Stimulated activated CD4-positive, alpha-beta T cell treated with anti-CD3 and anti-CD28 coated beads, Interleukin-4, amount 100 ng/mL, for 48 hours (primary cell): Measurements from ENCODE around the gene NAA80.
A peak's percentile ranks its signal among the peaks of the same experiment; 100 is the strongest.
"Not testable (repeated sequence)": the region's sequence is repeated elsewhere in the genome, so short reads cannot be mapped to it uniquely, and the experiment has no call there.

ENCODE experiments used
- DNase-seq, 2 donors: peaks; one replicate each; pipeline ENCODE4 v3.0.0-alpha.2; 2020; ENCODE audit warnings: low read depth in 2 of 2

NAA80 gene

DNA sequence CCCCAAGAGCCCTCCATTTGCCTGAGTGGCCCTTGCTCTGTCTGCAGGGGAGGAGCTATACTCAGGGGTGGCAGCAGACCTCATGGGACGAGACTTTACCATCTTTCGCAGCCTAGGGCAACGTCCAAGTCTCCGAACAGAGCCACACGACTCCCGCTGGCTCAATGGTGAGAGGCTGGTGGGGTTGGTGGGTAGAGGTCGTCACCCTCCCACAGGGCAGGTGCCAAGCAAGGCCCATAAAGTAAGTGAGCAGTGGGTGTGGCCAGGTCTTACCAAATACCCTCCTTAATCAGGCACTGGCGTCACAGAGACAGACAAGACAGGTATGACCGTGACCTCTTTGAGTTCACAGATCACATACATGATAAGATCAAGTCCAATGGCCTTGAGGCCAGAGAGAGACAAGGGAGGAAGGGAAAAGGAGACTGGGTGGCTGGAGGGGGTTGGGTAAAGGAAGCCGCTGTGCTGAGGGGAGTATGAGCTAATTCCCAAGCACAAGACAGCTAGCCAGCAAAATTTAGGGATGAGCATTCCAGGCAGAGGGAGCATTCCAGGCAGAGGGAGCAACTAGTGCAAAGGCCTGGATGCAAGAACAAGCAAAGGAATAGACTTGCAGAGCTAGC lies 27.8 kb downstream of the NAA80 start:
- no peak for DNase-seq

DNA sequence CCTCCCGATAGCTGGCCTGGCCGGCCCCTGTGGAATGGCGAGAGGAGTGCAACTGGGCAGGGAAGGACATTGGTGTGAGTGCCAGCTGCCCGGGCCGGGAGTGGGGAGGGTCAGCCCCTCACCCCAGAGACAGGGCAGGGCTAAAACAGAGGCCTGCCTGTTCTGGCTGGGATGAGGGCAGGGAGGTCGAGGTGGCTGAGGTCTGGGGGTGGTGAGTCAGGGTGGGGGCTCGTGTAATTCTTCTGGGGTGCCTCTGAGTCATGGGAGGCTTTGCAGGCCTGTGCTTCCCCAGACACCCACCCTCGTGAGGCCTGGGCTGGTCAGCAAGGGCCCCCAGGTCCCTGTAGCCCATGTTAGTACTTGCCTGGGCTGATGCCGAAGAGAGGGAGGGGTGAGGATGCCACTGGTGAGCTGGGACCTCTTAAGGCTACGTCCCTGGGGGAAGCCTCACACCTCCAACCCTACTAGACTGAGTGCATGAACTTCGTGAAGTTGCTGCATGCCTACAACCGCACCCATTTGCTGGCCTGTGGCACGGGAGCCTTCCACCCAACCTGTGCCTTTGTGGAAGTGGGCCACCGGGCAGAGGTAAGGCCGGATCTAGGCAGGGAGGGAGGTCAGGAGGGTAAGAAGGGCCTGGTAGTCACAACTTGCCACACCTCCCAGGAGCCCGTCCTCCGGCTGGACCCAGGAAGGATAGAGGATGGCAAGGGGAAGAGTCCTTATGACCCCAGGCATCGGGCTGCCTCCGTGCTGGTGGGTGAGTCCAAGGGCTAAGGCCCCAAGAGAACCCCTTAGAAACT lies 28.6 kb downstream of the NAA80 start:
- no peak for DNase-seq

DNA sequence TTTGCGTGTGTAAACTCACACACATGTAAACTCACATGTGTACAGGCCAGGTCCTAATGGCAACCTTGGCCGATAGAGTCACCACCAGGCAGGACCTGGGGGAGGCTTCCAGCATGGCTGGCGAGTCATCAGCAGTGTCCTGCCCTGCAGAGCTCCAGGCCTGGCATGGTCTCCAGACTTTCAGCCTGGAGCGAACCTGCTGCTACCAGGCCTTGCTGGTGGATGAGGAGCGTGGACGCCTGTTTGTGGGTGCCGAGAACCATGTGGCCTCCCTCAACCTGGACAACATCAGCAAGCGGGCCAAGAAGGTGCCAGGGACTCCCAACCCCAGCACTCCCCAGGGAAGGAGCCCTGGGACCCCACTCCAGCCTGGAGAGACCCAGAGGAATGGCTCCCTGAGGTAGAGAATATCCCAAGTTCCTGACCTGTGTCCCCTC lies 29.2 kb downstream of the NAA80 start:
- DNase-seq = no peak

DNA sequence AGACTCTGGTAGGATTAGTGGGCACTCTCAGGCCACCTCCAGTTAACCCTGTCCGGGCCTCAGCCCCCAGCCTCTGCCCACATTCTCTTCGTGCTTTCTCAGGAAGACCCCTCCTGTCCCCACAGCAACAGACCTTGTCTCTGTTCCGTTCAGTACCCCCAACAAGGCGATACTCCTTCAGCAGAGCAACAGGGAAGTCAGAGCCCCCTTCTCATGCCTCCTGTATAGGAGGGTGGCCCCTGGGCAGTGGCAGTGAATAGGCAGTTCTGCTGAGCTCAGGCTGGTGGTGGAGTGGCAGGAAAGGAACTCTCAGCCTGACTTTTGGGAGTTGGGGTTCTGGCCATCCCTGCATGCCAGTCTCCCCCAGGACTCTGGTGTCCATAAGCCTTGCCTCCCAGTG lies 29.7 kb downstream of the NAA80 start:
- no peak for DNase-seq

DNA sequence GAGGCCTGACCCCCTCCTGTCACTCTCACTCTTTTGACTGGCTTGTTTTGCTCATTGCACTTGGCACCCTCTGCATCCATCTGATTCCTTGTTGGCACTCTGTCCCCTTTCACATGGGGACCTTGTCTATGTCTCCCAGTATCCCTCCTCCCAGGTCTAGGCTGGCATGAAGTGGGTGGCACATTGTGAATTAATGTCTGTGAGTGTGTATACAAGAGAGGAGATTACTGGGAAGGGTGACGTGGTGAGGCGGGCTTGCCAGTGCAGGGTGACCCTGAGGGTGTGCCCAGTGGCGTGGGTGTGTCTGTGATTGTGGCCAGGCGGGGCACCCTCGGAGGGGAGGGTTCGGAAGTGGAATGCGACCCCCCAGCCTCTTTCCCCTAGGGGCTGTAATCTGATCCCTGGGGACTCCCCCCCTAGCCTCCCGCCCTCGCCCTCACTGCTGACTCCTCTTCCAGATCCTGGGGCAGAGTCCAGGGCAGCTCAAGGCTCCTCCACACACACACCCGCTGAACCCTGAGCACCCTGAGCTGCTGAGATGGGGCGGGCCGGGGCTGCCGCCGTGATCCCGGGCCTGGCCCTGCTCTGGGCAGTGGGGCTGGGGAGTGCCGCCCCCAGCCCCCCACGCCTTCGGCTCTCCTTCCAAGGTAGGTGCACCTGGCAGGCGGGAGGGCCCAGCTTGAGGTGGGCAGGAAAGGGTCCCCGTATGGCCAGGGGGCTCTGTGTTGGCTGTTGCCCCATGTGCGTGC lies 30.3 kb downstream of the NAA80 start, which contains the start of gene SEMA3B:
TSS of gene SEMA3B (plus strand) at position 445 of the 749 bp plus-strand sequence. CDS start at position 539, 94 bp downstream.
- no peak for DNase-seq

DNA sequence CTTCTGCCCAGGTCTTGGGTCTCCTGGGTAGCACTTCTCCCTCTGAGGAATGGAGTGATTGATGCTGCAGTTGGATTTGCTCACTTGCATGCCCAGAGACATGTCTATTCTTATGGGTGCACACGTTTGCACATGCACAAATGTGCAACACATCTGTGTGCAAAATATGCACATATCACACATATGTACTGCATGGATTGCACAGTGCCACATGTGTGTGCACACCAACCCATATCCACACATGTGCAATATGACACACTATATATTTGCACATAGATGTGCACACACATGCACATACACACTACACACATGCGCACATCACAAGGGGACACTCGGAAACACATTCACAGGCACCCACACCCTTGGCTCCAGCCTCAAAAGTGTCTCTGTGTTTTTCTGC lies 30.9 kb downstream of the NAA80 start:
- no peak for DNase-seq

DNA sequence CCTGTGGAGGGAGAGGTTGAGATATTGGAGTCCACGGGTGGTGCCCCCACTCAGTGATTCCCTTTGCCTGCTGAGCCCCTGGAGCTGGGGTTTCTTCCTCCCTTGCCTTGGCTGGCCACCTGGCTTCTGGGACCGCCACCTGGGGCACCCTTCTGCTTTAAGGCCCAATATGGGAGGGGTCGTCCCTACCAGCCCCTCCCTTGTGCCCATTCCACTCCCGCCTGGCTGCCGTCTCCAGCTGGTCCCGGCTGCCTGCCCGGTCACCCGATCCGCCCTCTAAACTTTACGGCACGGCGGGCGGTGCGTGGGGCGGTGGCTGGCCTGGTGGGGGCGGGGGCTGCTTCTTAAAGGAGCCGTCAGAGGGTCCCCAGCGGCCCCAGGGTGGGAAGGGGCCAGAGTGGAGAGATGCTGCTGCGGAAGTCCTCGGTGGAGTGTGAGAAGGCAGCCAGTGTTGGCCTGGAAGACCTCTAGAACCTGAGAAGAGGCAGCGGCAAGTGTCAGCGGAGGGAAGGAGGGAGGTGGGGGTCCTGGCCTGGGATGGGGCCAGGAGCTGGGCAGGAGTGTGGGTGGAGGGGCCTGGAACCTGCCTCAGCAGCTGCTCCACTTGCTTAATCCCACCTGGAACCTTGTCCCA lies 31.8 kb downstream of the NAA80 start:
- DNase-seq = no peak

DNA sequence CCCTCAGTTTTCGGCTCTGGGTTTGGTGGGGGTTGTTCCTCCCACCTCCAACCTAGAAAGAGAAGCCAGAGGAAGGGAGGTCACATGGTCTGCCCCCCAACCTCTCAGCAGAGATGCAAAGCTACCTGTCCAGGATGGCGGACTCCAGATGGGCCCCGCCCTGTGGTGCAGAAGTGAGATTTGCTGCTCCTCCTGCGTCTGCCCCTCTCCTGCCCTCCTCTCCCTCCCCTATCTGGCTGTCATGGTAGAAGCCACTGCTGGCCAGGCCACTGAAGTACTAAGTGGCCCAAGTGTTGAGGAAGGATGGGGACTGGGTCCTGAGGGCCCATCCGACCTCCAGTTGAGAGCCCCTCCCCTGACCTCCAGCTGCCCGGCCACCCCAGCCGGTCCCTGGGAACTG lies 32.4 kb downstream of the NAA80 start:
- DNase-seq = no peak

DNA sequence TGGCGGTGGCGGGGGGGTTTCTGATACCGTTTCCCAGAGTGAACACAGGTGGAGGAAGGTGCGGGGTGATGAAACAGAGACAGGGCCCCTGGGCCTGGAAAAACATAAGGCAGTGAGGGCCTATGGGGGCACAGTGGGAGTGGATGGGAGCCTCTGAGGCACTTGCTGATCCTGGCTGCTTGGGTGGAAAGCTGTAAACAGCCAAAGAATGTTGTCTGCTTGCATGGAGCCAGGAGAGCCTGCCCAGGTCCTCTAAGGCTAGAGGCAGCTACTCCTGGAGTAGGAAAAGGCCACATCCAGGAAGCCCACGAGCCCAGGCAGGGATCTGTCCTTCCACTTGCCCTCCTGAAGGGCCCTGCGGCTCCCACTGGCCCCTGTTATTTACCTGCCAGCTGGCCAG lies 33.2 kb downstream of the NAA80 start:
- DNase-seq = no peak

DNA sequence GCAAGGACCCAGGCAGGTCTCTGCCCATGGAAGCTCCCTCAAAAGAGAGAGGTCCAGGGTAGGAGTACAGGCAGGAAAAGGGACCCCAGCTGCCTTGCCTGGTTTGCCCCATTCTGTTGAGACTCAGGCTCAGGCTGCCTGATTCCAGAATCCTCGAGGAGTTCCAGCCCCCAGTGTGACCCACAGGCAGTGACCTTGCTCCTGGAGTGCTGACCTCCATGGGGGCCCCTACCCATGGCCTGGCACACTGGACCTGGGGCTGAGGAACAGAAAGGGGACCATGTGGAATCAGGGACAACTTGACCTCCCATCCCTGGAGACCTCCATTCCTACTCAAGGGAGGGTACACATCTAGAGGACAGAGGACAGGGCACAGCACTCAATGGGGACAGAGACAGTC lies 33.6 kb downstream of the NAA80 start:
- no peak for DNase-seq

DNA sequence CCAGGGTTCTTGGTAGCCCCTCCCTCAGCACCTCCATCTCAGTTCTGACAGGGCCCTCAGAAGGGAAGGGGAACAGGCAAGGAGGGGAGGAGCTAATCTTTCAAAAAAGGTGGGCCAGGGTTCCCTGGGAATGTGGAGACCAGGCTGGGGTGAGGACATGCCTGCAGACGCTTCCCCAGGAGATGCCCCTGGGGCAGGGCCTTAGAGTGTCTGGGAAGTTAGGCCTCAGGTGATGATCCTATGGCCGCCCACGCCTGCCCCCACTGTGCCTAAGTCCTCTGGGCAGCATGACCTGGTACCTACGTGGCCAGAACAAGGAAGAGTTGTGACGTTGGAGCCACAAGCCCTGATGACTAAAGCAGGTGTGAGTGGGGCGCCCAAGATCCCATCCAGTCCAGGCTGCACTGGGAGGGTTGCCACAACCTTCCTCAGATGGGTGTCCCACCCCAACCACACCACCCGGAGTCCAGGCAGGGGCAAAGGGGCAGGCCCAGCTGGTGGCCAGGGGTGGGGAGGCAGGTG lies 34.2 kb downstream of the NAA80 start:
- no peak for DNase-seq

DNA sequence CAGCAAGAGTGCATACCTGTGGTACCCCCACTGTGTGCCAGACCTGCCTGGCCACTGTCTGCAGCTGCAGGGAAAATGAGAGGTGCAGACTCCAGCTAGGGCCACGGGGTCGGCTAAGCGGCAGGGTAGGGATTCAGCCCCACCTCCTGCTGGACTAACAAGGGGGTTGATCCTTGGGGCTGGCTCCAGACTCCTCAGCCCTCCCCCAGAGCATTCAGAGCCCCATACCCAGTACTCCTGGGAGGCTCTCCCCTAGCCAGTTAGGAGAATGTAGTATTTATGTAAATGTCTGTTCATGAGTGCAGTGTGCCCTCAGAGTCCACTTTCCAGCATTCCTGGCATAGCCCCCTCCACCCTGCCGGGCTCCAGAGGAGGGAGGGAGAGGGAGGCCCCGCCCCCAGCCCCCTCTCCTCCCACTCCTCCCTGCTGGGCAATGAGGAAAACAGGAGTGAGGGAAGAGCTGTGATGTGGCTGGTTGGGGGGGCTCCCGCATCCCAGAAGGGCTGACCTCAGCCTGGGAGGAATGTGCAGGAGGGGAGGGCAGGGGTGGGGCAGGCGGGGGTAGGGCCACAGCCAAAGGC lies 34.7 kb downstream of the NAA80 start:
- no peak for DNase-seq

DNA sequence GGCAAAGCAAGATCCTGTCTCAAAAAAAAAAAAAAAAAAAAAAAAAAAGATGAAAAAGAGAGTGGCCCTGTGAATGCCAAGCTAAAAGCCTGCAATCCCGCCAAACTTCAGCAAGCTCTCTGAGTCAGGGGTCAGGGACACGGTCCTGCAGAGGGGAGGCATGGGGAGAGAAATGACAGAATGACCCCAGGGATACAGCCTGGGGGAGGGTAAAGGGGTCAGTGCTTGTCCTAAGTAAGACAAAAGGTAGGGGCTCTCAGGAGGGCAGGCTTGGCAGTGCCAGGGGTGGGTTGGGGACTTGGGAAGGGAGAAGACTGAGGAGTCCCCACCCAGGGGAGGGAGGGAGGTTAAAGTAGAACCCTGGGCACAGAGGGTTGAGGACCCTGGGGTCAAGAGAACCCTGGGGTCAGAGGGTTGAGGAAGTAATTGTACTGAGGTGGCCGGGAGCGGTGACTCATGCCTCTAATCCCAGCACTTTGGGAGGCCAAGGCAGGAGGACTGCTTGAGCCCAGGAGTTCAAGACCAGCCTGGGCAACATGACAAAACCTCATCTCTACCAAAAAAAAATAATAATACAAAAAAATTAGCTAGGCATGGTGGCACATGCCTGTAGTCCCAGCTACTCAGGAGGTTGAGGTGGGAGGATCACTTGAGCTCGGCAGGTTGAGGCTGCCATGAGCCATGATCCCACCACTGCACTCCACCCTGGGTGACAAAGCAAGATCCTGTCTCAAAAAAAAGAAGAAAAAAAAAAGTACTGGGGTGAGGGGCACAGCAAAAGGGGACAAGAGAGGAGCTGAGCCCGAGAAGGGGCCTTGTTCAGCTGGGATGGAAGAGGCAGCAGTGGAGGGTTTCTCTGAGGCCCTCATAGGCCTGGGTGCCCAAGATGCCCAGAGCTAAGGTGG lies 35.5 kb downstream of the NAA80 start:
- DNase-seq = no peak

DNA sequence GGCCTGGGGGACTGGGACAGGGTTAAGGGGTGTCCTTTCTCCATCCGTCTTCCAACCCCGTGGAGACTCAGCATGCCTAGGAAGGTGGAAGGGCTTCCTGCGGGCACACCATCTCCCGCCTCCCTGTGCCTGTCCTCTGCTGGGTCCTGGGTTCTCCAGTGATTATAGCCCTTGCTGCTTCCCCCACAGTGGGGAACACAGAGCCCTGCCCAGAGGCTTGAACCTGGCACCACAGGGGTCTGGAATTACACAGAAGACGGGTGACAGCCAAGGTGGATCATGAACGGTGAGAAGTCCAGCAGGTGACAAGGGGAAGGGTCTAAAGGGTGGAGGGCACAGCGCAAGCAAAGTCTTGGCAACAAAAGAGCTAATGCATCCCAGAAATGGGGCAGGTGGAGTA lies 36.4 kb downstream of the NAA80 start:
- DNase-seq = no peak

DNA sequence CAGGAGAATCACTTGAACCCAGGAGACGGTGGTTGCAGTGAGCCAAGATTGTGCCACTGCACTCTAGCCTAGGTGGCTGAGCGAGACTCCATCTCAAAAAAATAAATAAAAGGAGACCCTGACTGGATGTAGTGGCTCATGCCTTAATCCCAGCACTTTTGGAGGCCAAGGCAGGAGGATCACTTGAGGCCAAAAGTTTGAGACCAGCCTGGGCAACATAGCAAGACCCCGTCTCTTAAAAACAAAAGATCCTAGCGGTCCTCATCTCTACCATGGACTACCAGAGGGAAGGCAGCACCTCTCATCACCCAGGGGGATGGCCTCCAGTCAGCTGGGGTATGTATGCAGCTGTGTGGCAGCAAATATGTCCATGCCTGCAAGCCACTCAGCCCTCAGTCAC lies 37.0 kb downstream of the NAA80 start:
- DNase-seq = not testable (repeated sequence)

DNA sequence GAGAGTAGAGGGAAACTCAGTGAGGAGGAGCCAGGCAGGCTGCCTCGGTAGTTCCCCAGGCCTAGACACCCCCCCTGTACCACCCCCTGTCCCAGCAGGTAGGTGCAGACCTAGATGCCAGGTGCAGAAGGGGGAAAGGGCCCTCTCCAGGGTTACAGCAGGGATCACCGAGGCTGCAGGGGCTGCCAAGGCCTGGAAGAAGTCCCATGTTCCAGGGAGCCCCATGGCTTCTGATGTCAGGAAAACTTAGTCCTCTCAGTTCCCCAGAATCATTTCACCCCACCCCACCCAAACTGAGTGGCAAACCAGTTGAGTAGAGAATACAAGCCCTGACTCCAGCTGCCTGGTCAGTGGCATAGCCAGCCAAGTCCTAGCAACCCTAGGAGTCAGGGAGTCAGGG lies 37.7 kb downstream of the NAA80 start:
- DNase-seq = no peak

DNA sequence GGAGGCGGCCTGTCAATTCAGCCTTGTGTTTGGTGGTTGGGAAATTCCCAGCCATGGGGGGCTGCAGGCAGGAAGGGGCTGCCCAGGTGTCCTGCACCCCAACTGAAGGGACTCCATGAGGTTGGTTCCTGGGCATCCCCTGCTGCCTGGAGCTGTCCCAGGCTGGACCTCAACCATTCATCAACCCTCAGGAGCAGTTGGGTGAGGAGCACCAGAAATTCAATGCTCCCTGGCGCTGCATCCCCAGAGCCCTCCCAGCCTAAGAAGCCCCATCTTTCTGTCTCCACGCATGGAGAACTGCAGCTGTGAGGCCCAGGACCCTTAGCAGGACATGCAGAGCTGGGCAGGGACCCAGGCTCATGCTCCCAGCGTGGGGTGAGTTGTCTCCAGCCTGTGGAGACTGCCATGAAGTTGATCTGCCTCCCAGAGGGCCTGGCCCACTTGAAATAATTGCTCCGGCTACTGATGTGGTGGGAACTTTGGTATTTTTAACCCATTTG lies 38.2 kb downstream of the NAA80 start:
- no peak for DNase-seq

DNA sequence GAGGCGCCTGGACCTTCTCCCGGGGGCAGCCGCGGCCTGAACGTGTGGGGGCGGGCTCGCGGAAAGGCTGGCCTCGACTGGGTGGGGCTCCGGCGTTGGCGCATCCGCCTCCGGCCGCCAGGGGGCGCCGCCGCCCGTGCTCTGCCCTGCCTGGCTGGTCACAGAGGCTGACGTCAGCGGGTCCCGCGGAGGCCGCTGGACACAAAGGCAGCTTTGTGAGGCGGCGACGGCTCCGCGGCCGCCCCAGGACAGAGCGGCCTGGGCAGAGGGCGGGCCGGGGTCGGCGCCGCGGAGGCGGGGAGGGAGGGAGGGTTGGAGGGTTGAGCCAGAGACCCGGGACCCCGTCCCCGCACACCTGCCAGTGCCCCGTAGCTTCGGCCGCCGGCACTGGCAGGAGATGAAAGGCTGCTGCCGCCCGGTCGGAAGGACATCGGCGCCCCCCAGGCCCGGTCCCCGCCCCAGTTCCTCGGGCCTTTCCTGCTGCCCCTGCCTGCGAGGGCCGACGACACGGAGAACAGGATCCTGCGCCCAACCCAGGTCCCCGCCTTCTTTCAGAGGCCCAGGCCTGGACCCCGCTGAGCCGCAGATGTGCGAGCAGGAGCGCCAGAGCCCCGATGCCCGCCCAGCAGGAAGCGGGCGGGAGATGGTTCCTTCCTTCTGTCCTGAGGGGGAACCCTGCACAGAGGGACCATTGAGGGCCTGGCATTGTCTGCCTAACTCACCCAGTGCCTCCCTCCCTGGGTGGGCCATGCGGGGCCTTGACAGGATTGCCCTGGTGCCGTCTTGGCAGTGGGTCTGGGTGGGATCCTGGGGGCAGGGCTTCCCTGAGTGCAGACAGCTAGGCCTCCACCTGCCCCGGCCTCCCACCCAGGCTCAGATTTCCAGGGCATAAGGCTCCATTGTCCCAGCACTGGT lies 38.9 kb downstream of the NAA80 start:
- DNase-seq = peak; percentile 75 to 85

DNA sequence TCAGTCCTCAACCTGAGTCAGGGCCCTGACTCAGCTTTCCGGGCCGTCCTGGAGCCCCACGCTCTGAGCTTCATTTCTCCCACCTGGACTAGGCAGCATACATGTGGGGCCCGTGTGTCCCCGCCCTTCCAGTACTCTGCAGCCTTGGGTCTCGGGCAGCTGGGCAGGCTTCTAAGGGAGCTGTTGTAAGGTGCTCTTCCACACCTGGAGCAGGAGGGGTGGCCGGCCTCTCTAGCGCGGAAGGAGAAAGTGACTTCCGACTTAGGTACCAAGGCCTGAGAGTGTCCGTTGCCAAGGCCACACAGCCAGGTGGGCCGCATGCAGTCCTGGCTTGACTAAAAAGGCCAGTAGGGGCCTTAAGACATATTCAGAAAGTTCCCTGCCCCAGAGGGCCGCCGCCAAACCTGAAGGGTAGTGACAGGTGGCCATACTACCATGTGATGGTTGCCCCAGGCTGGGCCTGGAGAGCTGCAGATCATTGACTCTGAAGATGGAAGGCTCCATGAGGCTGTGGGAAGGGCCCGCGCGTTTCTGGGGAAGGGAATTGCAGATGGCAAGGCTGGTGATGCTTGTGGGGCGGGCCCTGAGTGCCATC lies 39.7 kb downstream of the NAA80 start:
- no peak for DNase-seq
